Fibroblast of upper back skin (primary cell): ENCODE measurements around the gene BBX.
A peak's percentile ranks its signal among the peaks of the same experiment; 100 is the strongest.

Source experiments
- DNase-seq: peaks from one replicate; pipeline ENCODE4 v3.0.0-alpha.2; 2013

Gene BBX

GRCh38 chr3:107522510-107523288 is at the start of gene BBX:
Gene BBX (plus strand): TSS chr3:107522962. CDS start chr3:107710461, 187,499 bp downstream.
- DNase-seq = peak; percentile 96

DNA sequence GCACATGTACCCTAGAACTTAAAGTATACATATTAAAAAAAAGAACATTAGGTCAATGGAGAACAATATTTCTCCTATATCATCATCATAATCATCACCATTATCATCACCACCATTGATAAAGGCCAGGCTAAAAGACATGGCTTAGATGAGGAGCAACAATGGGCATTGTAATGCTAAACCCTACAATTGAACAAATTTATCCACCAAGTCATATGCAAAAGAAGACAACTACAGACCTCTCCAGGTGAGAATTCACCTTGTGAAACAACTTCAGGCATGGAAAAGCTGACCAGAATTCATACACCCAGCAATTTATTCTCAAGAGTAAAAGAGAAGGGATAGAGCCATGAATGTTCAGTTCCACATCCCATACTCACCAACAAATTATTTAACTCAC is 46.3 kb upstream of the BBX start:
- DNase-seq = no peak

DNA sequence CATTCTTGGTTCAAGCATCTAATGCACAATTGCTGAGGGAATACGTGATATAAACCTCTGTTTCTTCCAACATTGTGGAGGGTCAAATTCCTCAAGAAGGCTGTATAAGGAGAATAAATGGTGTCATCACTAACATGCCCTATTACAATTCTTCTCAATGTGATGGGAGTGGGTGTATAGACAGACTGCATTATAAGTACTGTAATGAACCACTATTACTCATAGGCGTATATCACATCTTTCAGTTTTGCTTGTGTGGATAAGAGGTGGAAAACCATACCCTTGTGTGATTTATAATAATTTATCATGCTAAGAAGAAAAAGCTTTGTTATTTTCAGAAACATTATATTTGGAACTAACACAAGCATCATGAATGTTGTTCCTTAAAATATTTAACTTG is 35.3 kb upstream of the BBX start:
- no peak for DNase-seq

DNA sequence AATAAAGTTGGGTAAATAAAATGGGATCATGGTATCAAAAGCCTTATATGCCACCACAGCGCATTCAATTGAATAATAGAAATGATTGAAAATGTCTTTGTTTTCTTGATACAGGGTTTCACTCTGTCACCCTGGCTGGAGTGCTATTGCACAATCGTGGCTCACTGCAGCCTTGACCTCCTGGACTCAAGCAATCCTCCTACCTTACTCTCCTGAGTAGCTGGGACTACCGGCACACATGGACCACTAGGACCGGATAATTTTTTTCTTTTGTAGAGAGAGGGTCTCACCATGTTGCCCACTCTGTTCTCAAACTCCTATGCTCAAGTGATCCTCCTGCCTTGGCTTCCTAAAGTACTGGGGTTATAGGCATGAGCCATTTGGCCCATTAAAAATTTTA is 33.8 kb upstream of the BBX start:
- no peak for DNase-seq

- DNase-seq = no peak
Measured at GRCh38 chr3:107493134-107493533, 29.6 kb upstream of the BBX start.

DNA sequence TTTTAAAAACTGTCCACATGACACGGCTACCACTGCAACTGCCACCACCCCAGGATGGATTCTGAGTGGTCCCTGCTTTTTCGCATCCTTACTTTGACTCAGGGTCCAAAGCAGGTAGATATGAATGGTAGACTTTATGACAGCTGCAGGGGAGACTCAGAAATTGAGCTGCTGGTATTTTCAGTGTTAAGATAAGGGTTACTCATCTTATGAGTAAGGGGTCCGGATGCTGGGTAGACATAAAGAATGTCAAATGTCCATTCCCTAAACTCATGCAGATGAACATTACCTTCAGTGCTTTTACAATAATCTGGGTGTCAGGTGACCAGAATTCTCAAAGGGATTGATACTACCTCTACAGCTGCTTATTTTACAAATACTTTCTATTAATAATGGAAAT is 25.9 kb upstream of the BBX start:
- DNase-seq = peak; percentile 16

DNA sequence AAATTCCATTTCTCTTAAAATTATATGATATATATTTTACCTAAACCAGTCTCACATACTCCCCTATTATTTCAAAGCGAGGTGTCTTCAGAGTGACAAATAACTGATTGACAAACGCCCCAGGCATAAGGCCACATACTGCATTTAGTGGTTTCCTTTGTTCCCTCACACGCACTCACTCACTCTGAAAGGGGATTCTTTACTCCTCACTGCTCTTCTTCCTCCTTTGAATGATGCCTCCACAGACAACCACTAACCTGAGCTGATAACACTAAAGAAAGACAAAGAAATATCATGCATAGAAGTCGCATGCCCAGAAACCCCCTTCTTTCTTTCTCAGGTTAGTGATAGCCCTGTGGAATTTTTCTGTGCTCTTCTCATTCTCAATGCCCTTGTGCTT is 24.1 kb upstream of the BBX start:
- DNase-seq = no peak

DNA sequence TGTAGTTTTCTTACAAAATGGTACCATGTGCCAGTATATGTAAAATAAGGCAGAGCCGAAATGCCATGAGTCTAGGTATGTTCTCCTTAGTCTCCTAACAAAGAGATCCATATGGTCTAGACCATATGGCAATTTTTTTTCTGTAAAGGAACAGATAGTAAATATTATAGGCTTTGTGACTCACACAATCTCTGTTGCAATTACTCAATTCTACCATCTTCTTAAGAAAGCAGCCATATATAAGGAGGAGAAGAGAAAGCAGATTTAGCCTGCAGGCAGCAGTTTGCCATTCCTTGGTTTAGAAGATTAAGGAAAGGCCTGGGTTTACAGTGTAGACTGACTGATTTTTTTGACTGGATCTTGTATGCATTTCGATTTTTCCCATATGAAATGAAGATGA is 16.3 kb upstream of the BBX start:
- no peak for DNase-seq

GRCh38 chr3:107508331-107508730 is 14.4 kb upstream of the BBX start:
- no peak for DNase-seq

GRCh38 chr3:107512108-107512507 is 10.7 kb upstream of the BBX start:
- DNase-seq = no peak

GRCh38 chr3:107514453-107514852 is 8.3 kb upstream of the BBX start:
- no peak for DNase-seq

DNA sequence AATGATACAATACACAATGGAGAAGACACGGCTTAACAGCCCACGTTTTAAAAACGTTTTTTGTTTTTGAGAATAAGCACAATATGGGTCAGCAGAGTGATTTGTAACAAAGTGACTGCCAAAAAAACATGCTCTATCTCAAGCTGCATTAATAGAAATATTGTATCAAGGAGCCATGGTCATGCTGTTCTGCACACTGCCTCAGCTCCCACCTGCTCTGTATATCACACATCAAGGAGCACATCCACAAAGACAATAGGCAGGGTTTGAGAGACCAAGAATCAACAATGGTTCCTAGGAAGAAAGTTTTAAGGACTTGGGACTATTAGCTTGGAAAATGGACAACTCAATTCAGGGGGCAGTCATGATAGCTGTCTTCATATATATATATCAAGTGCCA is 6.3 kb upstream of the BBX start:
- DNase-seq = no peak

DNA sequence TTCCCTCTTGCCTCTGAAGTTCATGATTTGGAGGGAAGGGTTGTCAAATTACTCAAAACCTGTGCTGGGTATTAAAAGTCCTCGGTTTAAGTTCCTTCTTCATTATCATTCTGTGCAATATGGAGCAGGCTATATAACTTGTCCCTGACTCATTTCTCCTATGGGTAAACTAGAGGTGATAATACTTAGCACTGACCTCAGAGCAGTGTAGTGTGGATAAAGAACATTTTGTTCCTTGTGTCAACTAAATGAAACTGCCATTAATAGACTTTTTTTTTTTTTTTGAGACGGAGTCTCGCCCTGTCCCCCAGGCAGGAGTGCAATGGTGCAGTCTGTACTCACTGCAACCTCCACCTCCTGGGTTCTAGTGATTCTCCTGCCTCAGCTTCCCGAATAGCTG is 2.2 kb upstream of the BBX start:
- no peak for DNase-seq

DNA sequence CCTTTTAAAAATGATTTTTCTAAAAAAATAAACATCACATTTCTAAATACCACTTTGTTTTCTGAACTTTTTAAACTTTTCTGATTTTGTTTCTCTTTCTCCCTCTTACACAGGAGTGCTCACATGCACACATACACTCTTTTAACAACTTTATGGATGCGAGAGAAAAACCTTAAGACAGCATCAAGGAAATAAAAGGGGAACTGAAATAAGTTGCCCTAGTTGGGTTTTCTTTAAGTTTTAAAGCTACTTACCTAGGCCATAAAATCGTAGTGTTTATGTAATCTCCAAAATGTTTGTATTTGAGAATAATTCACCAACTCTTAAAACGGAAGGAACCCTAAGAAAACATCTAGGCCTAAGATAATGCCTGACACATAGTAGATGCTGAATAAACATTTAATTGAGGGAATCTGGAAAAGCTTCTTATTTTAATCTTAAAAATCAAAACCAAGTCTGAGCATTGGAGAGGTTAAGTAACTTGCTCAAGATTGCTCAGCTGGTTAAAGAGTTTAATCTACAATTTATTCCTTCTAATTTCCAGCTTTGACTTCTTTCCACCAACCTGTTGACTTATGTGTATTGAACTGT is 1.2 kb upstream of the BBX start:
- no peak for DNase-seq

- peak; percentile 18 for DNase-seq
Measured at GRCh38 chr3:107523289-107523538, 452 bp downstream of the BBX start.

DNA sequence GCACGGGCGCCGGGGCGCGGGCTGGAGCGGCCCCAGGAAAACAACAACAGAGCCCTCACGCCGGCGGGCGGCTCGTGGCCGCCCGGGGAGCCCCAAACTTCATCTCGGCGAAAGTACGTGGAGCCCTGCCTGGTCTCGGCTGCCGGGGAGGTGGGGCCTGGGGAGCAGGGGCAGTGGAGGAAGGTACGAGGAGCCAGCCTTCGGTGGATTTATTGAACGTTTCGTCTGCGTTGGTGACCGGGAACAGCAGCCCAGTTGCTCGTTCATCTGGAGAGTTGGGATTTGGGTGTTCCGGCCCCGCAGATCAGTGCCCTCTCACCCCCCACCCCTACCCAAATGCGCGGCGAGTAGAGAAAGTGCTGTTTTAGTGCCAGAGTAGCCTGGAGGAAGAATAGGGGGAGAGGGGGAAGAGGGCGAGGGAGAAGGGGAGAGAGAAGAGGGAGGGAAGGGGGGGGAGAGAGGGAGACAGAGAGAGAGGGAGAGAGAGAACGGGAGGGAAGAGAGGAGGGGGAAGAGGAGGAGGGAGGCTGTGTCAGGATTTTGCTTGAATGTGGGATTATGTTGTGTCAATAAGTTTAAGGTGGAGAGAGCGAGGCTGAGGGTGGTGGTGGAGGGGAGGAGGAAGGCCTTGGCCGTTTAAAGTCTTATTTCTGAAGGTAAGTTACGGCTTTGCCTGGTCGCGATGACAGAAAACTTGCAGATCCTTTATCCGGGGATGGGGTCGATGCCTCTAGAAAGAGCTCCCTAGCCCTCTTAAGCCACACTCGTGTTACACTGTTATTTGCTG is 970 bp downstream of the BBX start:
- peak; percentile 43 for DNase-seq

DNA sequence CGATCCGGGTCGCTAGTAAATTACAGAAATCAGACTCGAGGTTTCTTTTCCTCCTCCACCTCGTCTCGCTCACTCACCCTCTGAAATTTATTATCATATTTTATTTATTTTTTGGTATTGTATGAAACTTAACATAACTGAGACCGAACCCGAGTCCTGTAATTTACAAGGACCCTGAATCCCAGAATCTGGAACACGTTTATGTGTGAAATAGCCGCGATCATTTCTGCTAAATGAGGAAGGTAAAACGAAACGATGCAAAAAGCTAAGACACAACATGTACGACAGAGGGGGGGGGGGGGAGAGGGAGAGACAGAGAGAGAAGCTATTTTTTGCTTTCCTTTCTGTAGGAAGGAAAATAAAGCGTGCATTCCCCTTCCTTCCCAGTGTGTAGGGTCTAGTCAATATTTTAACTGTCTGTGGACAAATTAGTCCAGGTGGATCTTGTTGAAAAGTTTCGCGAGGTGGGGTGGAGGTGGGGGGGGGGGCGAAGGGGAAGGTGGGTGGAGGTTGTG is 1.6 kb downstream of the BBX start:
- DNase-seq = no peak

DNA sequence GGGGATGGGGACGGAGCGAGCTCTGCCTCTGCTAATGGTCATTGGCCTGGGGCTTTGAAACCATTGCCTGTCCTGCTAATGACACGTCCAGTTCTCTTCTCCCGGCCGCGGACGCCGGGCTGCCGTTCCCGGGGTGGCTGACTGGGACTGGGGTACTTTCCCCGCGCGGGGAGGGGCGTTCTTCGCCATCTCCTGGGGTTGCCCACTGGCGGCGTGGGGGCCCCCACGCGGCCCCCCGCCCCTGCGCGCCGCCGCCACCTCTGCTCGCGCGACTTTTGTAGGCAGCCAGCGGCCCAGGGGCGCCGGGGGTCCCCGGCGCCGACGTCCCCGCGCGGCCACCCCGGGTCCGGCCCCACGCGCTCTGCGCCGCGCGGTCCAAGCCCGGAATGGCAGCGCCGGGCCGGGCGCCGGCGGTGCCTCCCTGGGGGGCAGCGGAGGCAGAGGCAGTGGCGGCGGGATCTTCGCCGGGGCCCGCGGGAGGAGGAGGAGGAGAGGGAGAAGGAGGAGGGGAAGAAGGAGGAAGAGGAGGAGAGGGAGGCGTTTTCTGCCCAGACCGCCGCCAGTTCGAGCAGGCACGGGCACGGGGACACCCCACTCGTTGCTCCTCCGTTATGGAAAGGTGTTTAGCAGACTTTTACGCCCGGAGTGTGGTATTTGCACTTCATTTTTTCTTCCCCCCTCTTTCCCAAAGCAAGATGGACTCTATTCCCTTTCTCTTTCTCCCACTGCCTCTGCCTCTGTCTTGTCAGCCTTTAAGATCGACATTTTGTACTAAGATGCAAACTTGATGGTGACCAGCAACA is 2.3 kb downstream of the BBX start:
- peak; percentile 44 for DNase-seq

- no peak for DNase-seq
Measured at GRCh38 chr3:107525644-107526305, 3.0 kb downstream of the BBX start.

DNA sequence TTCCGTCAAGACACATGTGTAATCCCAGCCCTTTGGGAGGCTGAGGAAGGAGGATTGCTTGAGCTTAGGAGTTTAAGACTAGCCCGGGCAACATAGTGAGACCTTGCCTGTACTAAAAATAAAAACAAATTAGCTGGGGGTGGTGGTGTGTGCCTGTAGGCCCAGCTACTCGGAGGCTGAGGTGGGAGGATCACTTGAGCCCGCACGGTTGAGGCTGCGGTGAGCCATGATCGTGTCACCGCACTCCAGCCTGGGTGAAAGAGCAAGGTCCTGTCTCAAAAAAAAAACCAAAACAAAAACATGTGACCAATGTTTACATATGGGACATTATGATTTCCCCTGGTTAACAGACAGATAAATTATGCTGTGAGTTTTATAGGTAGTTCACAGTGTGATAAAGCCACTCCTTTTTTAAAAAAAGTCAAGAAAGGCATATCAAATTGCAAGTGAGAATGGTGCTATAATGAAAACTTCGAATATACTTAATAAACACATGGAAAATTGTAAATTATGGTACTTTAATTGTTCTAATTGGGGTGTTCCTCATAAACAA is 9.2 kb downstream of the BBX start:
- no peak for DNase-seq

GRCh38 chr3:107540857-107541256 is 18.1 kb downstream of the BBX start:
- no peak for DNase-seq

- no peak for DNase-seq
Measured at GRCh38 chr3:107542665-107543064, 19.9 kb downstream of the BBX start.
